Hematopoietic multipotent progenitor cell (in vitro differentiated cells): Measurements from ENCODE around the gene PLEKHA7. TPM values are rescaled to one million over a fixed set of nuclear protein-coding genes. Genes with fewer than 3 reads are reported as not detected.
"Not testable (repeated sequence)": the region's sequence is repeated elsewhere in the genome, so short reads cannot be mapped to it uniquely, and the experiment has no call there.

ENCODE experiments used
- DNase-seq, 3 donors: peaks; one replicate each; pipeline ENCODE4 v3.0.0-alpha.2; 2011 to 2015; ENCODE audit warnings: low read depth in 2 of 3, low spot score in 2 of 3
- total RNA-seq: library from RNA; depleted of rRNA; stranded (reverse); fragments of >200 nt; gene quantifications from one replicate; pipeline ENCODE4 v1.2.3, GENCODE V29; 2012

The PLEKHA7 gene
- total RNA-seq, 1 donor = 2.7 TPM

- no peak for DNase-seq
These were observed 6.1 kb downstream of the PLEKHA7 start for GRCh38 chr11:17008099-17008498.

- DNase-seq = no peak
These were observed 8.6 kb downstream of the PLEKHA7 start for GRCh38 chr11:17005646-17006045.

GRCh38 chr11:17004486-17005148, 9.6 kb downstream of the PLEKHA7 start:
- no peak for DNase-seq

GRCh38 chr11:17003426-17003825, 10.8 kb downstream of the PLEKHA7 start:
- no peak for DNase-seq

- DNase-seq = no peak
These were observed 11.7 kb downstream of the PLEKHA7 start for GRCh38 chr11:17002543-17002942.

- DNase-seq = no peak
These were observed 12.4 kb downstream of the PLEKHA7 start for GRCh38 chr11:17001806-17002205.

GRCh38 chr11:17000987-17001386, 13.2 kb downstream of the PLEKHA7 start:
- DNase-seq = no peak

GRCh38 chr11:17000253-17000652, 14.0 kb downstream of the PLEKHA7 start:
- DNase-seq = not testable (repeated sequence)

- DNase-seq = no peak
These were observed 15.1 kb downstream of the PLEKHA7 start for GRCh38 chr11:16999116-16999515.

- no peak for DNase-seq
These were observed 16.6 kb downstream of the PLEKHA7 start for GRCh38 chr11:16997624-16998023.

- DNase-seq = no peak
These were observed 20.7 kb downstream of the PLEKHA7 start for GRCh38 chr11:16993495-16993894.

- no peak for DNase-seq
These were observed 21.4 kb downstream of the PLEKHA7 start for GRCh38 chr11:16992846-16993245.

GRCh38 chr11:16989554-16989953, 24.7 kb downstream of the PLEKHA7 start:
- no peak for DNase-seq

- no peak for DNase-seq
These were observed 27.0 kb downstream of the PLEKHA7 start for GRCh38 chr11:16987205-16987568.

GRCh38 chr11:16986434-16987204, 27.6 kb downstream of the PLEKHA7 start:
- peak in 2 of 3 donors; percentile 46 to 66 for DNase-seq

GRCh38 chr11:16985297-16985696, 28.9 kb downstream of the PLEKHA7 start:
- no peak for DNase-seq

GRCh38 chr11:16984229-16984628, 30.0 kb downstream of the PLEKHA7 start:
- DNase-seq = no peak

GRCh38 chr11:16982809-16983208, 31.4 kb downstream of the PLEKHA7 start:
- no peak for DNase-seq

- no peak for DNase-seq
These were observed 31.9 kb downstream of the PLEKHA7 start for GRCh38 chr11:16982256-16982671.

GRCh38 chr11:16981651-16982194, 32.5 kb downstream of the PLEKHA7 start:
- DNase-seq = no peak

- DNase-seq = no peak
These were observed 34.3 kb downstream of the PLEKHA7 start for GRCh38 chr11:16979703-16980622.
